HEK293 (cell line): ENCODE measurements around the gene NUP88.

Experiments
- CTCF ChIP-seq: fragments of 450-650 bp; formaldehyde crosslinking; IDR thresholded peaks from 2 replicates; pipeline ENCODE4 v1.5.1; 2016; ENCODE audit warnings: missing biosample characterization, missing genetic modification characterization
- HOXA7 ChIP-seq: sonication (generic); formaldehyde crosslinking; IDR thresholded peaks from 2 replicates; pipeline ENCODE4 v1.8.1; 2022; ENCODE audit warnings: missing genetic modification reagents, borderline replicate concordance
- INSM2 ChIP-seq: fragments of 450-650 bp; formaldehyde crosslinking; IDR thresholded peaks from 2 replicates; pipeline ENCODE4 v1.5.1; 2016; ENCODE audit warnings: missing biosample characterization, missing genetic modification characterization
- KLF16 ChIP-seq: fragments of 450-650 bp; formaldehyde crosslinking; IDR thresholded peaks from 2 replicates; pipeline ENCODE4 v1.5.1; 2017; ENCODE audit warnings: missing biosample characterization, missing genetic modification characterization
- KLF7 ChIP-seq: fragments of 450-650 bp; formaldehyde crosslinking; IDR thresholded peaks from 2 replicates; pipeline ENCODE4 v1.5.1; 2016; ENCODE audit warnings: missing biosample characterization, missing genetic modification characterization, borderline replicate concordance
- PBX3 ChIP-seq: sonication (generic); formaldehyde crosslinking; IDR thresholded peaks from 2 replicates; pipeline ENCODE4 v1.8.1; 2022; ENCODE audit warnings: mild to moderate bottlenecking, moderate library complexity, missing genetic modification reagents
- TRIM28 ChIP-seq: IDR thresholded peaks from 2 replicates; pipeline ENCODE4 v1.6.1; 2011; ENCODE audit warnings: low read length, control low read depth, borderline replicate concordance
- ZBTB44 ChIP-seq: fragments of 450-650 bp; IDR thresholded peaks from 2 replicates; pipeline ENCODE4 v1.5.1; 2018; ENCODE audit warnings: missing biosample characterization, mild to moderate bottlenecking, missing genetic modification characterization
- ZNF561 ChIP-seq: fragments of 450-650 bp; IDR thresholded peaks from 2 replicates; pipeline ENCODE4 v1.5.1; 2018; ENCODE audit warnings: missing biosample characterization, missing genetic modification characterization, borderline replicate concordance
- ZNF677 ChIP-seq: fragments of 450-650 bp; IDR thresholded peaks from 2 replicates; pipeline ENCODE4 v1.5.0; 2018; ENCODE audit warnings: missing biosample characterization, mild to moderate bottlenecking, missing genetic modification characterization, moderate library complexity
- ZNF707 ChIP-seq: fragments of 450-650 bp; formaldehyde crosslinking; IDR thresholded peaks from 2 replicates; pipeline ENCODE4 v1.5.1; 2016; ENCODE audit warnings: missing biosample characterization, missing genetic modification characterization
- ZSCAN16 ChIP-seq: fragments of 450-650 bp; formaldehyde crosslinking; IDR thresholded peaks from 2 replicates; pipeline ENCODE4 v1.5.1; 2016; ENCODE audit warnings: missing biosample characterization, missing genetic modification characterization
- ZSCAN30 ChIP-seq: fragments of 450-650 bp; IDR thresholded peaks from 2 replicates; pipeline ENCODE4 v1.5.1; 2018; ENCODE audit warnings: missing biosample characterization, mild to moderate bottlenecking, missing genetic modification characterization, moderate library complexity
- ZSCAN5A ChIP-seq: fragments of 450-650 bp; formaldehyde crosslinking; IDR thresholded peaks from 2 replicates; pipeline ENCODE4 v1.5.1; 2016; ENCODE audit warnings: missing biosample characterization, missing genetic modification characterization

GRCh38 chr17:5399767-5400166, 19.7 kb downstream of the NUP88 start:
- TF ChIP-seq CTCF, result no peak
- no peak for TF ChIP-seq INSM2 (tag by site-specific recombination)
- no peak for TF ChIP-seq KLF7
- TF ChIP-seq ZNF677 (tag by site-specific recombination), result no peak
- TF ChIP-seq ZSCAN5A (tag by site-specific recombination), result no peak
- no peak for TF ChIP-seq PBX3 (CRISPR knock-in tag)
- no peak for TF ChIP-seq ZNF561 (tag by site-specific recombination)
- no peak for TF ChIP-seq TRIM28
- no peak for TF ChIP-seq ZSCAN16 (tag by site-specific recombination)
- no peak for TF ChIP-seq HOXA7
- TF ChIP-seq KLF16 (tag by site-specific recombination), result no peak
- TF ChIP-seq ZSCAN30 (tag by site-specific recombination), result no peak
- no peak for TF ChIP-seq ZBTB44 (tag by site-specific recombination)
- no peak for TF ChIP-seq ZNF707
